RPMI7951 (cell line): ENCODE data around the gene SERPINF2. TPM values are rescaled to one million over a fixed set of nuclear protein-coding genes. Genes with fewer than 3 reads are reported as not detected.
"Not testable (repeated sequence)": the region's sequence is repeated elsewhere in the genome, so short reads cannot be mapped to it uniquely, and the experiment has no call there.

Experiments used
- DNase-seq: peaks from one replicate; pipeline ENCODE4 v3.0.0-alpha.2; 2012; ENCODE audit warnings: low read depth
- total RNA-seq: library from RNA; depleted of rRNA; stranded (reverse); fragments of >200 nt; shearing (Covaris generic); gene quantifications from 2 replicates; pipeline ENCODE4 v1.2.3, GENCODE V29; 2014

SERPINF2 gene
- total RNA-seq, 1 experiment from 2014 or later, result 0.24 TPM

DNA sequence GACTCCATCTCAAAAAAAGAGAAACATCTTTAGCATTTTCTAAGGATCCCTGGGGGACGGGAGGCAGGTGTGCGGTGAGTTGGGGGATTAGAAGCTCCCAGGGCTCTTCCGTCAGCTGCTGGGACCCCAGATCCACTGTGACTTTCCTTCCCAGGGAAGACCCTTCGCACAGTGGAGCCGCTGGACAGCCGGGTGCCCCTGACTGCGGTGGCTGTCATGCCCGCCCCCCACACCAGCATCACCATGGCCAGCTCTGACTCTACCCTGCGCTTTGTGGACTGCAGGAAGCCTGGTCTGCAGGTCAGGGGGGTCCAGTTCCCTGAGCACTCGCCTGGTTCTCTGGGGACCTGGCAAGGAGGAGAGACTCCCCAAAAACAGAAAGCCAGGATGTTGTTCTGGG is 7.3 kb upstream of the SERPINF2 start:
- no peak for DNase-seq

DNA sequence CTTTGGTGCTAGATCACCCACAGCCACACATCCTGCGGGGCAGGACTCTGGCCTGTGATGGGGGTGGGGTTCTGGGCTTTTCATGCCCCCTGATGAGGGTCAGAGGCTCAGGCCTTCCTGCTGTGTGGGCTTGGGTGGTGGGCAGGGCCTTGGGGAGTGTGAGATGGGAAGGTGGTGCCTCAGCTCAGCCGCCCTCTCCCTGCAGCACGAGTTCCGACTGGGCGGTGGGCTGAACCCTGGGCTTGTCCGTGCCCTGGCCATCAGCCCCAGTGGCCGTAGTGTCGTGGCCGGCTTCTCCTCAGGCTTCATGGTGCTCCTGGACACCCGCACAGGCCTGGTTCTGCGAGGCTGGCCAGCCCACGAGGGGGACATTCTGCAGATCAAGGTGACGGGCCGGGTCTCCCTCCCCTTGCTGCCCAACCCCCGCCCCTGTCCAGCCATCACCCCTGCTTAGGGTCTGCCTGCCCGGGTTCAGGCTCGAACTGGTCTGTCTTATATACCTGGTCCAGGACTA is 6.8 kb upstream of the SERPINF2 start:
- DNase-seq, result no peak

DNA sequence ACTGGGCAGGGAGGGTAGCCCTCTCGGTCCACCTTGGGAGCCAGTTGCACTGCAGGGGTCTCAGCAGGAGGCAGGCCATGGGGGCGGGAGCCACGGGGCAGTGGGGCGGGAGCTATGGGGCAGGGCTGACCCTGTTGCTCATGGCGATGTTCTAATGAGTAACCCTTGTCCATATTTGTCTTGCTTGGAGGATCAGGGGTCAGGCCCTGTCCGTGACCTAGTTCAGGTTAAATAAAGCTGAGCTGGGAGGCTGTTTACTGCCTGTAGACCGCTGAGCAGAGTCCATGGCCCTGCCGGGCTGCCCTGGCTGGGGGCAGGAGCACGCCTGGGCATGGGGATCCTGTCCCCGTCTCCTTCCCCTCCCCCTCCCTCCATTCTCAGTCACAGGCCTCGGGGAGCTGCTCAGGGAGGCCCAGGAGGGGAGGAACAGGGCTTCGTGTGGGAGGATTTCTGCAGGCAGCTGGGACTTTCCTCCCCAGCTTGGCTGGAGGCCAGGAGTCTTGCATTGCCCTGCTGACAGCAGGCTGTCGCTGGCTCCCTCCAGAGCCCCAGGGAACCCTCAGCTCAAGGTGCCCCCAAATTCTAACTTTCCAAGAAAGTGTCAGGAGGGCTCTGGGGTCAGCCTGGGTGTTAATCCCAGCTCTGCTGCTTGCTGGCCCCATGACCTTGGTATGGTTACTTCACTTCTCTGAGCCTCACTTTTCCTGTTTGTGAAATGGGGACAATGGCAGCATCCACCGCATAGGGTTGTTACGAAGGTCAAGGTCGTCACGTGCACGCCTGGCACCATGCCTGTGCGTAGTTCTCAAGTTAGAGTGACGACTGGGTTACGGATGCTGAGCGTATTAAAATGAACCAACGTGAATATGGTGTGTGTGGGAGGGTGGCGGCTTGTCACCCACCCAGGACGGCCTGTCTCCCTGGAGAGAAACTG is 6.1 kb upstream of the SERPINF2 start:
- DNase-seq, result peak; percentile 60

DNA sequence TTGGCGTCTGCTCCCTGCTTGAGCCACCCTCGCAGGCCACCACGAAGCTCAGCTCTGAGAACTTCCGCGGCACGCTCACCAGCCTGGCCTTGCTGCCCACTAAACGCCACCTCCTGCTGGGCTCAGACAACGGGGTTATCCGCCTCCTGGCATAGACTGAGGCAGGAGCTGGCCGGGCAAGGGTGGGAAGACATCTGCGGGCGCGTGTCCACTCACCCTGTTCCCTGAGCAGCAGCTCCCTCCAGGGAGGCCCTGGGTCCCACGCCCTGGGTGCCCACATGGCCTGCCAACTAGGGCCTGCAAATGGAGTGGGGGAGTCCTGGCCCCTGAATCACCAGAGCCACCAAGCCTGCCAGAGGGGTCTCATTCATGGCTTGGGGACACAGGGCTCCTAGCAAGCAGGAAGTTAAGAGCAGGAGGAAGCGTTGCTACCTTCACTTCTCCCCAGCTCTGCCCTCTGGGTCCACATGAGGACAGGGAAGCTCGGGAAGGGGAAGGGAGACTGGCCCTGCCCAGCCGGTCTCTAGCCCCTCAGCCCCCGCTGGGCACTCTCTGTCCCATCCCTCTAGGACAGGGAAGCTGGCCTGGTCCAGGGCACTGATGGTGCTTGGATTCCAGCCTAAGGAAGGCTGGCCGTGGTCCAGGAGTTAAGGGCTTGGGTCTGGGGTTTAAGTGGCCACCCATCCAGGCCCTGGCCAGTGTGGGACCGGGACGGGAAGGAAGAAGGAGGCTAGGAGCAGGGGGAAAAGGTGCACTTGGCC is 5.0 kb upstream of the SERPINF2 start:
- no peak for DNase-seq

DNA sequence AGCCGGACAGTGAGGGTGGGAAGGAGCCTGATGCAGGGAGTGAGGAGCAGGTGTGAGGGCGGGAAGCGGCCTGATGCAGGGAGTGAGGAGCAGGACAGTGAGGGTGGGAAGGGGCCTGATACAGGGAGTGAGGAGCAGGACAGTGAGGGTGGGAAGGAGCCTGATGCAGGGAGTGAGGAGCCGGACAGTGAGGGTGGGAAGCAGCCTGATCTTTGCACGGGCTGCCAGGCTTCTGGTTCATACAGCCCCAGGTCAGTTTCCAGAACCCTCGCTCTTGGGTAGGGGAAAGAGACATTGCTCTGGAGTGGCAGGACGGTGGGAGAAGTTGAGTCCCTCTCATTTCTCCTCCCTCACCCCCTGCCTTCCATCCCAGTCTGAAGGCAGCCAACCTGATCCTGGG is 772 bp upstream of the SERPINF2 start:
- not testable (repeated sequence) for DNase-seq

DNA sequence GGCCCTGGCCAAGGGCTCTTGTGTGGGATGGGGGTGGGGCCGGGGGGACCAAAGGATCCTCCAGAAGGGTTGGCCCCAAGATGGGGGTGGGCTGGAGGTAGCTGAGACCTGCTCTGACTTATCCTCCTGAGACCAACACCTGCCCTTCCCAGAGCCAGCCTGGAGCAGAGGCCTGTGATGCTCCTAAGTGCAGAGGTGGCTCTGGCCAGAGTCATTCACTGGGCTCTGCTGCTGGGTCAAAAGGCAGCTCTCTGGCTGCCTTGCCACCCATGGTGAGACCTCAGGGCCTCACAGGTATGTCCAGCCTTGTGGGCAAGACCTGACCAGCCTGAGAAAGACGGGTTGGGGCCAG is 393 bp downstream of the SERPINF2 start:
- no peak for DNase-seq

DNA sequence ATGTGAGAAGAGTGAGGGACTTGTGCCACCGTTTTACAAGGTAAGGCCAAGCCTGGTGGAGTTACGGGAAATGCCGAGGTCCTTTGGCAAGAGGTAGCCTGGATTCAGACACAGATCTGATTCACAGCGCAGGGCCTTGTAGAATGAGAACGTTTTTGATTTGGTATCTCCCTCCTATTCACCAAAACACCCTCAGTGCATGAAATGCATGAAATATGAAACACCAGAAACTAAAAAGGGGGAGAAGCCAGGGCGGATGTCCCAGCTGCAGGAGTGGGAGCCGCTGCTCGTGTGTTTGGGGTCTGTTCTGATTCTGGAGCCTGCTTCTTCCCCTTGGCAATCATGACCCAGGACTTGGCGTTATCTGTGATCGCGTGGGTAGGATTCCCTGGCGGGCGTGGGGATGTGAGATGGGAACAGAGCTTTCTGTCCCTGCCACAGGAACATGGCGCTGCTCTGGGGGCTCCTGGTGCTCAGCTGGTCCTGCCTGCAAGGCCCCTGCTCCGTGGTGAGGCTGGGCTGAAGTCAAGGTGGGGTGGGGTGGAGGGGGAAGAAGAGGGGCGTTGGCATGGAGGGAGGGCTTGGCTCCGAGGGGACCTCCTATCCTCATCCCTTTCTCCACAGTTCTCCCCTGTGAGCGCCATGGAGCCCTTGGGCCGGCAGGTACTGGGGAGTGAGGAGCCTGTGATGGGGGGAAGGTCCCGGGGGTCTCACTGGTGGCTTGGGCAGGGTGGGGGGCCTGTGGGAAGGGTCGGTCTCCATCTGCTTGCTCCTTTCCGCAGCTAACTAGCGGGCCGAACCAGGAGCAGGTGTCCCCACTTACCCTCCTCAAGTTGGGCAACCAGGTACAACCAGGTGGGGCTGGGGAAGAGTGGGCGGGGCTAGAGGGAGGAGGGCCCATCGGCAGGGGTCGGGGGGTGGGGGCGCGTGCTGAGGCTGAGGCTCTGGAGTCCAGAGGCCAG is 2.2 kb downstream of the SERPINF2 start:
- no peak for DNase-seq

DNA sequence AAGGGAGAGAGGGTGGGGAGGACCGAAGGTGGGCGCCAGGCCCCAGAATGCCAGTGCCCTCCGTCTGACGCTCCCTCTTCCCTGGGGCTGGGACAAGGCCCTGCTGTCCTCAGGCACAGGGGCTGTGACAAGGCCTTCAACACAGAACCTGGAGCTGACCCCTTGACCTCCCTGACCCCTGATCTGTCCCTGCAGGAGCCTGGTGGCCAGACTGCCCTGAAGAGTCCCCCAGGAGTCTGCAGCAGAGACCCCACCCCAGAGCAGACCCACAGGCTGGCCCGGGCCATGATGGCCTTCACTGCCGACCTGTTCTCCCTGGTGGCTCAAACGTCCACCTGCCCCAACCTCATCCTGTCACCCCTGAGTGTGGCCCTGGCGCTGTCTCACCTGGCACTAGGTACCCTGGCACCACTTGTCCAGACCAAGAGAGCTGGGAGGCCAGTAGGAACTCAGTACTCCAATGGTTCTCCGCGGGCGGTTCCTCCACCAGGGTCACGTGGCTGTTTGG is 2.9 kb downstream of the SERPINF2 start:
- no peak for DNase-seq

DNA sequence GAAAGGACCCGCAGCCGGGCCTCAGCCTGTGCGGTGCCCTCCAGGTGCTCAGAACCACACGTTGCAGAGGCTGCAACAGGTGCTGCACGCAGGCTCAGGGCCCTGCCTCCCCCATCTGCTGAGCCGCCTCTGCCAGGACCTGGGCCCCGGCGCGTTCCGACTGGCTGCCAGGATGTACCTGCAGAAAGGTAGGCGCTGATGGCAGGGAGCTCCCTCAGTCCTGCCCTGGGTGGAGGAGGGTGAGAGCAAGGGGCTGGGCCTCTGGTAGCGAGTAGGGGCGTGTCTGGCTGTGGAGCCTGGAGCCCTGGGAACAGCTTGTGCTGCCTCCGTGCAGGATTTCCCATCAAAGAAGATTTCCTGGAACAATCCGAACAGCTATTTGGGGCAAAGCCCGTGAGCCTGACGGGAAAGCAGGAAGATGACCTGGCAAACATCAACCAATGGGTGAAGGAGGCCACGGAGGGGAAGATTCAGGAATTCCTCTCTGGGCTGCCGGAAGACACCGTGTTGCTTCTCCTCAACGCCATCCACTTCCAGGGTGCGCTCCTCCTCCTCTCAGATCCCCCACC is 4.4 kb downstream of the SERPINF2 start:
- no peak for DNase-seq

DNA sequence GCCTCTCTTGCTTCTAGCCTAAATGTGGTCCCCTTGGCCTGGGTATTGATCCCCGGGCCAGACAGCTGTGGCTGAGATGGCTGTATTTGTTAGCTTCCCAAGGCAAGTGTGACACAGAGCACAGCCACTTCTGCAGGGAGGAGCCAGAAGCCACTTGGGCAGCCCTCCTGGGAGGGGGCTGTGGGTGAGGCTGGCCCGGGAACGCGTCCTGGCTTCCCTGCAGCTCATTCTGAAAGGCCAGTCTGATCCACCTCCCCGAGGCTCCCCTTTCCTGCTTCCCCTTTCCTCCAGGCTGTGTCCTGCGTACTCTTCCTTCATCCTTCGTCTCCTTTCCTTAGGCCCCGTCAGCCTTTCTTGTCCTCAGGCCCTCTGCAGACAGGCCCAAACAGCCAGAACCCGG is 8.0 kb downstream of the SERPINF2 start:
- DNase-seq, result no peak

DNA sequence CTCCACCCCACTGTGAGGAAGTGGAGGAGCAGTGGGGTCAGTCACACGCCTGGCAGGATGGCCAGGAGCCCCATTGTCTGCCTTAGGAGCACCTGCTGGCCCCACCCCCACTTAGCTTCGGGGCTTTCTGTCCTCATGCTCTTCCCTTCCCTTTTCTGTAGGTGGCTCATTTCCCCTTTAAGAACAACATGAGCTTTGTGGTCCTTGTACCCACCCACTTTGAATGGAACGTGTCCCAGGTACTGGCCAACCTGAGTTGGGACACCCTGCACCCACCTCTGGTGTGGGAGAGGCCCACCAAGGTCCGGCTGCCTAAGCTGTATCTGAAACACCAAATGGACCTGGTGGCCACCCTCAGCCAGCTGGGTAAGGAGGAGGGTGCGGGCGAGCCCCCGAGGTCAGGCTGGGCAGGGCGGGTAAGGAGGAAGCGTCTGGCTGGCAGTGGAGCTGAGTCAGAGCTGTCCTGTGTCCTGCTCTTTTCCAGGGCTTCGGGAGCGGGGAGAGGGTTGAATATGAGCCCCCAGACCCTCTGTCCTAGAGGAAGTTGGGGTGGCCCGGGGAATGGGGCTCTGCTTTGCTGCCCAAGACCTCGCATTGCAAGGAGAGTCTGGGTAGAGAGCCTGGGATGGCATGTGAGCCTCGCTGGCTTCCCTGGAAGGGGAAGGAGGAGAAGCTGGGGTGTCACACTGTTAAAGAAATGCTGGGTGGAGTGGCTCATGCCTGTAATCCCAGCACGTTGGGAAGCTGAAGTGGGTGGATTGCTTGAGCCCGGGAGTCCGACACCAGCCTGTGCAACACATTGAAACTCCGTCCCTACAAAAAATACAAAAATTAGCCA is 10.0 kb downstream of the SERPINF2 start:
- peak; percentile 36 for DNase-seq

DNA sequence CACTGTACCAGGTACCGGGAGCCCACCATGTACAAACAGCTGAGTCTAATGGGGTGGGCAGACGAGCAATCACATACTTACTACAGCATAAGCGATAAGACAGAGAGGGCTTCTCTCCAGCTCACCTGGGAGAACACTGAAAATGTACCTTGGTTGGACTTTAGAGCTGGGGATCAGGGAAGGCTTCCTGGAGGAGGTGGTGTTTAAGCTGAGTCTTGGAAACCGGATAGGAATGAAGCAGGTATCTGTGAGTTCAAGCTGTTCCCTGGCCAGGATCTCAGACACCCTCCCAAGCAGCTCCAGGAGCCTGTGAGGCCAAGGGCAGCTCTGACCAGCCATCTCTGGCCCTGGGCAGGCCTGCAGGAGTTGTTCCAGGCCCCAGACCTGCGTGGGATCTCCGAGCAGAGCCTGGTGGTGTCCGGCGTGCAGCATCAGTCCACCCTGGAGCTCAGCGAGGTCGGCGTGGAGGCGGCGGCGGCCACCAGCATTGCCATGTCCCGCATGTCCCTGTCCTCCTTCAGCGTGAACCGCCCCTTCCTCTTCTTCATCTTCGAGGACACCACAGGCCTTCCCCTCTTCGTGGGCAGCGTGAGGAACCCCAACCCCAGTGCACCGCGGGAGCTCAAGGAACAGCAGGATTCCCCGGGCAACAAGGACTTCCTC is 11.2 kb downstream of the SERPINF2 start:
- DNase-seq, result no peak

DNA sequence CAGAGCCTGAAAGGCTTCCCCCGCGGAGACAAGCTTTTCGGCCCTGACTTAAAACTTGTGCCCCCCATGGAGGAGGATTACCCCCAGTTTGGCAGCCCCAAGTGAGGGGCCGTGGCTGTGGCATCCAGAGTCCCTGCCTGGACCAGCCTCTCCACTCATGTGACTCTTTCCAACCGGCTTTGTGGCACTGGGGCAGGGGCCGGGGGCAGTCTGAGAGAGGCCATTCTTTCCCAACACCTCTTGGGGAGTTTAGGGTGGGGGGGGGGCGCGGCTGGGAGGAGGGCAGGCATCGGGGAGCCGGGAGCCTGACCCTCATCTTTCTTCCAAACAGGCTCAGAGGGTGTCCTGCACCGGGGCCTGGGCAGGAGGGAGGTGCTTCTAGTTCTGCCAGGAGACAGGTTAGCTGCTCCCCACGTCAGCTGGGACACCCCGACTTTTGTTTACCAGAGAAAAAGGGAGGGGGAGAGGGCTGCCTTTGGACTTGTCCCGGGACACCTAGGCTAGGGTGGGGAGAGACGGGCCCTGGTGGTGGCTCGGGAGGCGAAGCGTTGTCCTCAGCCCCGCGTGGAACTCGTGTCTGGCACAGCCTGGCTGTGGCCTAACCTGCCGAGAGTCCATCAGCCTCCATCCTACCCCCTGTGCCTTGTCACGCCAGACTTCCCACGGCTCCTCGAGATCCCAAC is 11.9 kb downstream of the SERPINF2 start:
- DNase-seq, result no peak

DNA sequence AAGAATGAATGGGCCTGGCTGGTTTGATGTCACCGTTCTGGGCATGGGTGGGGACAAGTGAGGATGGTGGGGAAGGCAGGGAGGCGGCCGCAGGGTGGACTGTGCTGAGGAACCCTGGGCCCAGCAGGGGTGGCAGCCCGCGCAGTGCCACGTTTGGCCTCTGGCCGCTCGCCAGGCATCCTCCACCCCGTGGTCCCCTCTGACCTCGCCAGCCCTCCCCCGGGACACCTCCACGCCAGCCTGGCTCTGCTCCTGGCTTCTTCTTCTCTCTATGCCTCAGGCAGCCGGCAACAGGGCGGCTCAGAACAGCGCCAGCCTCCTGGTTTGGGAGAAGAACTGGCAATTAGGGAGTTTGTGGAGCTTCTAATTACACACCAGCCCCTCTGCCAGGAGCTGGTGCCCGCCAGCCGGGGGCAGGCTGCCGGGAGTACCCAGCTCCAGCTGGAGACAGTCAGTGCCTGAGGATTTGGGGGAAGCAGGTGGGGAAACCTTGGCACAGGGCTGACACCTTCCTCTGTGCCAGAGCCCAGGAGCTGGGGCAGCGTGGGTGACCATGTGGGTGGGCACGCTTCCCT is 12.7 kb downstream of the SERPINF2 start:
- no peak for DNase-seq

DNA sequence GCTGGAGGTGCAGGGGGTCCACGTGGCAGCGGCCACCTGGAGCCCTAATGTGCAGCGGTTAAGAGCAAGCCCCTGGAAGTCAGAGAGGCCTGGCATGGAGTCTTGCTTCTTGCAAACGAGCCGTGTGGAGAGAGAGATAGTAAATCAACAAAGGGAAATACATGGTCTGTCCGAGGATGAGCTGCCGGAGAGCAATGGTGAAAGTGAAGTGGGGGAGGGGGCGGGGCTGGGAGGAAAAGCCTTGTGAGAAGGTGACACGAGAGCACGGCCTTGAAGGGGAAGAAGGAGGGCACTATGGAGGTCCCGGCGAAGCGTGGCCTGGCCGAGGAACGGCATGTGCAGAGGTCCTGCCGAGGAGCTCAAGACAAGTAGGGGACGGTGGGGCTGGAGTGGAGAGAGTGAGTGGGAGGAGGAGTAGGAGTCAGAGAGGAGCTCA is 13.2 kb downstream of the SERPINF2 start:
- DNase-seq, result no peak

DNA sequence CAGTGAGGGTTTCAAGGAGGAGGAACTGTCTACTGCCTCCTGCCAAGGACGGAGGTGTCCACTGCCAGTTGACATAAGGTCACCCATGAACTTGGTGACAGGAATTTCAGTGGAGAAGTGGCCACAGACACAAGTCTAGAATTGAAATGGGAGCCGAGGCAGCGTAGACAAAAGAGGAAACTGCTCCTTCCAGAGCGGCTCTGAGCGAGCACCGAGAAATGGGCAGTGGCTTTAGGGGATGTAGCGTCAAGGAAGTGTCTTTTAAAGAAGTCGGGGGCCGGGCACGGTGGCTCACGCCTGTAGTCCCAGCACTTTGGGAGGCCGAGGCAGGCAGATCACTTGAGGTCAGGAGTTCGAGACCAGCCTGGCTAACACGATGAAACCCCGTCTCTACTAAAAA is 16.1 kb downstream of the SERPINF2 start:
- DNase-seq, result no peak

DNA sequence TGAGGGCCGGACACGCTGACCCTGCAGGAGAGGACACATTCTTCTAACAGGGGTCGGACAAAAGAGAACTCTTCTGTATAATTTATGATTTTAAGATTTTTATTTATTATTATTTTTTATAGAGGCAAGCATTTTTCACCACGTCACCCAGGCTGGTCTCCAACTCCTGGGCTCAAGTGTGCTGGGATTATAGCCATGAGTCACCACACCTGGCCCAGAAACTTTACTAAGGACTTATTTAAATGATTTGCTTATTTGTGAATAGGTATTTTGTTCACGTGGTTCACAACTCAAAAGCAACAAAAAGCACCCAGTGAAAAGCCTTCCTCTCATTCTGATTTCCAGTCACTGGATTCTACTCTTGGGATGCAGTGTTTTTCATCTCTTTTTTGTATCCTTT is 16.9 kb downstream of the SERPINF2 start:
- DNase-seq, result no peak

DNA sequence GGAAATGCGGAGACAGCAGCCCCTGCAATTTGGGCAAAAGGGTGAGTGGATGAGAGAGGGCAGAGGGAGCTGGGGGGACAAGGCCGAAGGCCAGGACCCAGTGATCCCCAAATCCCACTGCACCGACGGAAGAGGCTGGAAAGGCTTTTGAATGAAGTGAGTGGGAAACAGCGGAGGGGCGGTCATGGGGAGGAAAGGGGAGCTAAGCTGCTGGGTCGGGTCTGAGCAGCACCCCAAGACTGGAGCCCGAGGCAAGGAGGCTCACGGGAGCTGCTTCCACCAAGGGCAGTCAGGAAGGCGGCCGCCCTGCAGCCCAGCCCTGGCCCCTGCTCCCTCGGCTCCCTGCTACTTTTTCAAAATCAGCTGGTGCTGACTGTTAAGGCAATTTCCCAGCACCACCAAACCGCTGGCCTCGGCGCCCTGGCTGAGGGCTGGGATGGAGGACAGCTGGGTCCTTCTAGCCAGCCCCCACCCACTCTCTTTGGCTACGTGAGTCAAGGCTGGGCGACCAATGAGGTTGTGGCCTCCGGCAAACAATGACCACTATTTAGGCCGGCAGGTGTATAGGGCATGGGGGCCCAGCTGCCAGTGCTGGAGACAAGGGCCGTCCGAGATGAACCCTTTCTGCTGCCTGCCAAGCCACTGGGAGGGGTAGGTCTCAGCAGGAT is 19.7 kb downstream of the SERPINF2 start:
- peak; percentile 79 for DNase-seq
